Adipocyte (in vitro differentiated cells): ENCODE measurements around the gene ERVH48-1.
"Not testable (repeated sequence)": the region's sequence is repeated elsewhere in the genome, so short reads cannot be mapped to it uniquely, and the experiment has no call there.

Experiments used
- DNase-seq: peaks from one replicate; pipeline ENCODE4 v3.0.0-alpha.2; 2015; ENCODE audit warnings: low read depth
- H3K27me3 ChIP-seq: replicated peaks from 2 replicates; pipeline ENCODE4 v1.7.0; 2013; ENCODE audit warnings: mild to moderate bottlenecking, low read length, moderate library complexity; ENCODE audit not compliant: control insufficient read depth, insufficient read depth
- H3K36me3 ChIP-seq: 2 replicates; pipeline ENCODE4 v1.7.0; 2013; ENCODE audit warnings: low read length, mild to moderate bottlenecking, moderate library complexity; ENCODE audit not compliant: control insufficient read depth, insufficient read depth, severe bottlenecking
- H3K4me1 ChIP-seq: 2 replicates; pipeline ENCODE4 v1.7.0; 2013; ENCODE audit warnings: mild to moderate bottlenecking, low read length, moderate library complexity; ENCODE audit not compliant: control insufficient read depth, insufficient read depth
- H3K4me3 ChIP-seq: 2 replicates; pipeline ENCODE4 v1.7.0; 2013; ENCODE audit warnings: mild to moderate bottlenecking, low read length, moderate library complexity
- H3K9ac ChIP-seq: 2 replicates; pipeline ENCODE4 v1.7.0; 2013; ENCODE audit warnings: mild to moderate bottlenecking, low read length, moderate library complexity
- H3K9me3 ChIP-seq: 2 replicates; pipeline ENCODE4 v1.7.0; 2013; ENCODE audit warnings: mild to moderate bottlenecking, low read length, moderate library complexity; ENCODE audit not compliant: control insufficient read depth

Gene ERVH48-1

DNA sequence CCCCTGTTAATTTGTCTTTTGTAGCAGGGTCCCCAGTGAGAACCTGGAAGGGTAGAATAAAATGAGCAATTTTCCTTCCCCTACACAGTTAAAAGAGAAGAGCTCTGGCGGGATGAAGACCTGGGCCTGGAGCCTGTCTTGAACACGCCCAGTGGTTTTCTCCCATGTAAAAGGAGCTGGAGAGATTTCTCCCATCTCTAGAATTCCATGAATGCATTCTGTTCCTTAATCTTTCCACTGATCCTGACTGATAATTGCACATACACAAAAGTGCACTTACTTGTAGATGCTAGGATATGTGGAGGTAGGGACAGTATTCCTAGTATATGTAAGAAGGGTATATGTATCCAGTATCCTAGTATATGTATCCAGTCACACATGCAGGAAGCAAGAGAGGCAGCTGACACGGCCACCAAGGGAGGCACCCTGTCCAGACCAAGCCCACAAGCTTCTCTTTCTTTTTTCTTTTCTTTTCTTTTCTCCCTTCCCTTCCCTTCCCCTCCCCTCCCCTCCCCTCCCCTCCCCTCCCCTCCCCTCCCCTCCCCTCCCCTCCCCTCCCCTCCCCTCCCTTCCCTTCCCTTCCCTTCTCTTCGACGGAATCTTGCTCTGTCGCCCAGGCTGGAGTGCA, 37.1 kb upstream of the ERVH48-1 start:
- no peaks in the 10 kb centered on the region for H3K9me3 ChIP-seq
- DNase-seq = no peak
- H3K27me3 ChIP-seq = no peaks in the 10 kb centered on the region
- H3K9ac ChIP-seq = no peak overlapping the region
- H3K36me3 ChIP-seq = no peaks in the 10 kb centered on the region
- H3K4me3 ChIP-seq = no peak overlapping the region
- H3K4me1 ChIP-seq = no peaks in the 10 kb centered on the region

DNA sequence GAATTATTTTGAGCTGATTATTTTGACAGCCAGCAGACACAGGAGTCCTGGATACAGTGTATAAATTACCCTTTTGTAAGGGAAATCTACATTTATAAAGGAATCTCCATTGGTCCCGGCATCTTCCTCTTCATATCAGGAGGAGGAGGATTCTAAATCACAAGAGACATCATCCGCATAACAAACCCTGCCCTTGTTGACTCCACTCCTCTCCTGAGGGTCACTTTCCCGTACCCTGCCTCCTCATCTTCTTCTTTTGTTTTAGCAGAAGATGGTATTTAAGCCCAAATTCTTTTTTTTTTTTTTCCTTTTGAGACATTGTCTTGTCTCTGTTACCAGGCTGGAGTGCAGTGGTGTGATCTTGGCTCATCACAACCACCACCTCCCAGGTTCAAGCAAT, 34.3 kb upstream of the ERVH48-1 start:
- no peak for DNase-seq
- no peaks in the 10 kb centered on the region for H3K9me3 ChIP-seq

DNA sequence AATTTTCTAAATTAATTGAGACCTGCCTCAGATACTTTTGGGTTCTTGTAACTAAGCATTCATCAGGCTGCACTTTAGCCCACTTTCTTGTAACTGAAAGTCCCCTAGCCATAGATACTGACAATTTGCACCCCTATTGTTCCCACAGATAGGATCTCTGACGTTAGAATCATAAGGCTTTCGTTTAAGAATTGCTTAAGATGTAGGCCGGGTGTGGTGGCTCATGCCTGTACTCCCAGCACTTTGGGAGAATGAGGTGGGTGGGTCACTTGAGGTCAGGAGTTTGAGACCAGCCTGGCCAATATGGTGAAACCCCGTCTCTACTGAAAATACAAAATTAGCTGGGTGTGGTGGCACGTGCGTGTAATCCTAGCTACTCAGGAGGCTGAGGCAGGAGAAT, 32.7 kb upstream of the ERVH48-1 start:
- H3K27me3 ChIP-seq, H3K9ac ChIP-seq, H3K36me3 ChIP-seq, H3K4me3 ChIP-seq, H3K9me3 ChIP-seq, H3K4me1 ChIP-seq, DNase-seq: not testable (repeated sequence)

More for the DNA sequence above, 34.3 kb upstream of the ERVH48-1 start:
- Histone ChIP-seq H3K4me3 (no peak overlapping the region), H3K4me1 (no peaks in the 10 kb centered on the region), H3K36me3 (no peaks in the 10 kb centered on the region), H3K9ac (no peak overlapping the region), H3K27me3 (no peaks in the 10 kb centered on the region)

DNA sequence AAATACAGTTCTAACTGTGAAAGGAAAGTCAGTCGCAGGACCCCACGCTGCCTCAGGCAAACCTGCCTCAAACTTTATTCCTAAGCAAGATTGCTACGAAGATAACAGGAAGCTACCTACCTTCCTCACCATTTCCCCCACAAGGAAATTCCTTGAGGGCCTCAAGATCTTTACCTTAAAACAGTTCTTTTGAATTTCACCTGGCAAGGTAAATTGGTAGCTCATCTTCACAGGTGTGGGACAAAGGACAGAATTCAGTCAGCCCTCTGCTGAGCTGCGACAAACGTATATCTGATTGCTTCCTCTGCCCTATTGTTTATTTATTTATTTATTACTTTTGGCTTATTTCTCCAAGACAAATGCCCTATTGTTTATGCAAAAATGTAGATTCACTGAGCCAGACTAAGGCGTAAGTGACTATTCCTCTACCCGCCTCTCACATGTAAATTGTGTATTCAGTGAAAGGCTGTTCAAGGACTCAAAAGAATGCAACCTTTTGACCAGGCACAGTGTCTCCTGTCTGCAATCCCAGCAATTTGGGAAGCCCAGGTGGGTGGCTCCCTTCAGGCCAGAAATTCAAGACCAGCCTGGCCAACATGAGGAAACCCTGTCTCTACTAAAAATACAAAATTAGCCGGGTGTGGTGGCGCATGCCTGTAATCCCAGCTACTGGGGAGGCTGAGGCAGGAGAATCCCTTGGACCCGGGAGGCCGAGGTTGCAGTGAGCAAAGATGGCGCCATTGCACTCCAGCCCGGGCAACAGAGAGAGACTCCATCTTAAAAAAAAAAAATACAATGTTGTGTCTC, 31.6 kb upstream of the ERVH48-1 start:
- Histone ChIP-seq H3K9me3 (no peaks in the 10 kb centered on the region), H3K4me3 (no peak overlapping the region), H3K36me3 (no peaks in the 10 kb centered on the region), H3K9ac (no peak overlapping the region), H3K4me1 (no peaks in the 10 kb centered on the region), H3K27me3 (no peaks in the 10 kb centered on the region)
- no peak for DNase-seq

- H3K9ac ChIP-seq, H3K4me3 ChIP-seq, DNase-seq, H3K4me1 ChIP-seq, H3K36me3 ChIP-seq, H3K27me3 ChIP-seq, H3K9me3 ChIP-seq: not testable (repeated sequence)
Observed at GRCh38 chr21:42951193-42951592, 25.8 kb upstream of the ERVH48-1 start.

- not testable (repeated sequence) for H3K9ac ChIP-seq, H3K4me1 ChIP-seq, DNase-seq, H3K4me3 ChIP-seq, H3K9me3 ChIP-seq, H3K27me3 ChIP-seq, H3K36me3 ChIP-seq
Observed at GRCh38 chr21:42949094-42949755, 23.8 kb upstream of the ERVH48-1 start.

DNA sequence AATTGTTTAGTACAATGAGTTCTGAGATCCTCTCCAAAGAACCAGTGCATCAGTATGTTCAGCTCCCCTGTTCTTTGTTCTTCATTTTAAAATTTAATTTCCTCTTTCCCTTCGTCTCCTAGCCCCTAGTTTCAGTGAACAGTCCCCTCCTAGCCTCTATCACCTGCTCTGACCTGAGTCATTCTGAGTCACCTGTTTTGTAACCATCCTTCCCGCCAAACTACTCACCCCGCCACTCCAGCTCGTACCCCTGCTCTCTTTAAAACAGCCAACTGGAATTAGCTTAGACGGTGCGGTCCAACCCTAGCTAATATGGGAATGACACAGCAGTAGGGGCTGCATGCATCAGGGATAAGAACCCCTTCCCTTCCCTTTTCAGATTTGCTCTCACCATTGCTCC, 16.8 kb upstream of the ERVH48-1 start:
- no peaks in the 10 kb centered on the region for H3K36me3 ChIP-seq
- no peaks in the 10 kb centered on the region for H3K27me3 ChIP-seq
- peaks cover 11% of the 10 kb centered on the region for H3K4me1 ChIP-seq
- H3K9ac ChIP-seq = no peak overlapping the region
- no peak overlapping the region for H3K4me3 ChIP-seq
- DNase-seq = no peak
- H3K9me3 ChIP-seq = no peaks in the 10 kb centered on the region

GRCh38 chr21:42941696-42942085, 16.3 kb upstream of the ERVH48-1 start:
- no peaks in the 10 kb centered on the region for H3K36me3 ChIP-seq
- no peaks in the 10 kb centered on the region for H3K9me3 ChIP-seq
- no peak overlapping the region for H3K9ac ChIP-seq
- H3K4me1 ChIP-seq = peaks cover 11% of the 10 kb centered on the region
- DNase-seq = no peak
- no peak overlapping the region for H3K4me3 ChIP-seq
- H3K27me3 ChIP-seq = no peaks in the 10 kb centered on the region

DNA sequence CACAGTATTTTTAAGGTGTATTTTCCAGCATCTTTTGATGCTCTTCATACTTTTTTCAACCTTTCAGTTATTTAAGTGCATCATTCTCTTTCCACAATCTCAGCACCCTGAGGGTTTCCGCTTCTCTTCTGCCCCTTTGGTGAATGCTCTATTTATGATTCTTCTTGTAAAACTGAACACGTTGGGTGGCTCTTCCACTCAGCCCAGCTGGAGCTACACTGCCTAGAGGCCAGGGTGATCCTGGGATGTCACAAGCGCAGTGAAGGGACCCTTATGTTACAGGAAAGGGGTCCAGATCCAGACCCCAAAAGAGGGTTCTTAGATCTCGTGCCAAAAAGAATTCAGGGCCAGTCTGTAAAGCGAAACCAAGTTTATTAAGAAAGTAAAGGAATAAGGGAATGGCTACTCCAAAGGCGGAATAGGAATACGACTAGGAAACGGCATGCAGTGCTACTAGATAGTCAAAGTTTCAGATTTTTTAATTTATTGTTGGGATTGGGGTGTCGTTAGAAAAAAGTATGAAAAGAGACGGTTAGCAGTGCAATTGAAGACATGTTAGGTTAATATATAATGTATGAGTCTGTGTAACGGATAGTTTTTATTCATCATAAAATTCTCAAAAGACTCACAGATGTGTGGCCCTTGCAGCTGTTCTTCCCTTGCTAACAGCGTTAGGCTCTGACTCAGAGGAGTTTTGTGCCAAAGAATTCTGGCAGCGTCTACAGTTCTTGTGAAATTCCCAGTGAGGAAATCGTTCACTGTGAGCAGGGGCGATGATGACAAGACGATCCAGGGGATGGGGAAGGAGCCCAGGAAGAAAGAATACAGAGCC, 14.4 kb upstream of the ERVH48-1 start:
- Histone ChIP-seq H3K9ac (peak overlapping the region; percentile 40), H3K9me3 (no peaks in the 10 kb centered on the region), H3K4me3 (peak overlapping the region; percentile 70), H3K4me1 (peaks cover 11% of the 10 kb centered on the region), H3K36me3 (no peaks in the 10 kb centered on the region), H3K27me3 (no peaks in the 10 kb centered on the region)
- DNase-seq = peak; percentile 98

DNA sequence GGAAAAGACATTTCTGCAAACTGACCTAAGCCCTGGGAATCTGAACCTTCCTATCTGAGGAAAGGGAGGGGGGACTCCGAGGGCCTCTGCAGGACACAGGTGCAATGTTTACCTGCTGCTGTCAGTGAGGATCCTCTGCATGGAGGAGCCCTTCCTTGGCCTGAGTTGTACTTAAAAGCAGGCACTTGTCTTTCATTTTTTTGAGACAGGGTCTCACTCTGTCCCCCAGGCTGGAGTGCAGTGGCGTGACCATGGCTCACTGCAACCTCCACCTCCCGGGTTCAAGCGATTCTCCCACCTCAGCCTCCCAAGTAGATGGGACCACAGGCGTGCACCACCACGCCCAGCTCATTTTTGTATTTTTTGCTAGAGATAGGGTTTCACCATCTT, 13.2 kb upstream of the ERVH48-1 start:
- not testable (repeated sequence) for H3K36me3 ChIP-seq, H3K27me3 ChIP-seq, H3K9ac ChIP-seq, H3K9me3 ChIP-seq, H3K4me3 ChIP-seq, DNase-seq
- H3K4me1 ChIP-seq = peaks cover 11% of the 10 kb centered on the region
